Osteoblast (primary cell): ENCODE data around the gene CUEDC1. TPM values are rescaled to one million over a fixed set of nuclear protein-coding genes. Genes with fewer than 3 reads are reported as not detected.
A peak's percentile ranks its signal among the peaks of the same experiment; 100 is the strongest.

Source experiments
- DNase-seq: peaks from one replicate; pipeline ENCODE4 v3.0.0; 2011; ENCODE audit warnings: low spot score, mixed read lengths; ENCODE audit not compliant: insufficient read length; ENCODE audit errors: missing footprints
- H2AFZ ChIP-seq: 2 replicates; pipeline ENCODE4 v1.6.0; 2011; ENCODE audit warnings: mild to moderate bottlenecking, low read length
- H3K27ac ChIP-seq: 2 replicates; pipeline ENCODE4 v1.5.1; 2011; ENCODE audit warnings: mild to moderate bottlenecking, low read depth, low read length, moderate library complexity
- H3K27me3 ChIP-seq: 2 replicates; pipeline ENCODE4 v1.6.0; 2012; ENCODE audit warnings: mild to moderate bottlenecking, control low read depth, inconsistent platforms, low read length, moderate library complexity; ENCODE audit not compliant: insufficient read depth
- H3K36me3 ChIP-seq: 2 replicates; pipeline ENCODE4 v1.5.1; 2011; ENCODE audit warnings: mild to moderate bottlenecking, low read length, control low read depth, moderate library complexity; ENCODE audit not compliant: insufficient read depth
- H3K4me1 ChIP-seq: 2 replicates; pipeline ENCODE4 v1.5.1; 2011; ENCODE audit warnings: mild to moderate bottlenecking, low read length, control low read depth, moderate library complexity; ENCODE audit not compliant: insufficient read depth
- H3K4me2 ChIP-seq: 2 replicates; pipeline ENCODE4 v1.6.0; 2011; ENCODE audit warnings: mild to moderate bottlenecking, low read length; ENCODE audit not compliant: insufficient read depth
- H3K4me3 ChIP-seq: fragments of 200-600 bp; sonication (generic); 3 replicates; pipeline ENCODE4 v1.5.1; 2012; ENCODE audit warnings: mild to moderate bottlenecking, low read length, inconsistent platforms; ENCODE audit not compliant: insufficient read depth
- H3K79me2 ChIP-seq: 2 replicates; pipeline ENCODE4 v1.6.0; 2012; ENCODE audit warnings: mild to moderate bottlenecking, low read length, control low read depth, inconsistent platforms; ENCODE audit not compliant: insufficient read depth
- H3K9me3 ChIP-seq: 2 replicates; pipeline ENCODE4 v1.5.1; 2011; ENCODE audit warnings: low read depth, low read length, control low read depth
- H4K20me1 ChIP-seq: 2 replicates; pipeline ENCODE4 v1.6.0; 2012; ENCODE audit warnings: mild to moderate bottlenecking, low read length, control low read depth; ENCODE audit not compliant: insufficient read depth
- total RNA-seq: library from RNA; depleted of rRNA; stranded (reverse); fragments of >200 nt; gene quantifications from 2 replicates; pipeline ENCODE4 v1.2.3, GENCODE V29; 2012
- TF ChIP-seq, protein P1 (sequence below): IDR thresholded peaks from 2 replicates; pipeline ENCODE4 v1.5.1; 2011; ENCODE audit warnings: mild to moderate bottlenecking, low read depth, low read length, moderate library complexity; ENCODE audit errors: extremely low read depth

The CUEDC1 gene
- total RNA-seq, 1 donor: 21.0 TPM

DNA sequence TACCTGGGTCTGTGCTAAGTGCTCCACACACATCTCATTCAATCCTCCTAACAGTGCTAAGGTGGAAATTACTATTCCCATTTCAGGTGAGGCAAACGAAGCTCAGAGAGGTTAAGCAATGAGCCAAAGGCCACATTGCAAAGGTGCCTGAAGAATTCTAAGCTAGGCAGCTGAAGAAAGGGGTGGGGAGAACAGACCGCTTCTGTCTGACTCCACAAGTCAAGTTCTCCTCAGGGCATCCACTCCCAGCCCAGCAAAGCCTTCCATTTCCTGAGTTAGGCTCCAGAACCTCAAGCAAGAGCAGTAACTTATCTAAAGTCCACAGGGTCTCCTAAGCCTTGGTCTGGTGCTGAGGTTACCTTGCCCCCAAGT, 78.4 kb downstream of the CUEDC1 start:
- Histone ChIP-seq H3K27ac (peak overlapping the region; percentile 97), H3K4me3 (no peak overlapping the region), H2AFZ (no peak overlapping the region), H4K20me1 (no peaks in the 10 kb centered on the region), H3K36me3 (peaks cover 27% of the 10 kb centered on the region), H3K79me2 (peaks cover 8% of the 10 kb centered on the region), H3K4me2 (no peak overlapping the region), H3K27me3 (no peaks in the 10 kb centered on the region), H3K4me1 (peaks cover 66% of the 10 kb centered on the region), H3K9me3 (no peaks in the 10 kb centered on the region)
- DNase-seq: peak; percentile 57
- TF ChIP-seq, protein P1, sequence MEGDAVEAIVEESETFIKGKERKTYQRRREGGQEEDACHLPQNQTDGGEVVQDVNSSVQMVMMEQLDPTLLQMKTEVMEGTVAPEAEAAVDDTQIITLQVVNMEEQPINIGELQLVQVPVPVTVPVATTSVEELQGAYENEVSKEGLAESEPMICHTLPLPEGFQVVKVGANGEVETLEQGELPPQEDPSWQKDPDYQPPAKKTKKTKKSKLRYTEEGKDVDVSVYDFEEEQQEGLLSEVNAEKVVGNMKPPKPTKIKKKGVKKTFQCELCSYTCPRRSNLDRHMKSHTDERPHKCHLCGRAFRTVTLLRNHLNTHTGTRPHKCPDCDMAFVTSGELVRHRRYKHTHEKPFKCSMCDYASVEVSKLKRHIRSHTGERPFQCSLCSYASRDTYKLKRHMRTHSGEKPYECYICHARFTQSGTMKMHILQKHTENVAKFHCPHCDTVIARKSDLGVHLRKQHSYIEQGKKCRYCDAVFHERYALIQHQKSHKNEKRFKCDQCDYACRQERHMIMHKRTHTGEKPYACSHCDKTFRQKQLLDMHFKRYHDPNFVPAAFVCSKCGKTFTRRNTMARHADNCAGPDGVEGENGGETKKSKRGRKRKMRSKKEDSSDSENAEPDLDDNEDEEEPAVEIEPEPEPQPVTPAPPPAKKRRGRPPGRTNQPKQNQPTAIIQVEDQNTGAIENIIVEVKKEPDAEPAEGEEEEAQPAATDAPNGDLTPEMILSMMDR: no peak

DNA sequence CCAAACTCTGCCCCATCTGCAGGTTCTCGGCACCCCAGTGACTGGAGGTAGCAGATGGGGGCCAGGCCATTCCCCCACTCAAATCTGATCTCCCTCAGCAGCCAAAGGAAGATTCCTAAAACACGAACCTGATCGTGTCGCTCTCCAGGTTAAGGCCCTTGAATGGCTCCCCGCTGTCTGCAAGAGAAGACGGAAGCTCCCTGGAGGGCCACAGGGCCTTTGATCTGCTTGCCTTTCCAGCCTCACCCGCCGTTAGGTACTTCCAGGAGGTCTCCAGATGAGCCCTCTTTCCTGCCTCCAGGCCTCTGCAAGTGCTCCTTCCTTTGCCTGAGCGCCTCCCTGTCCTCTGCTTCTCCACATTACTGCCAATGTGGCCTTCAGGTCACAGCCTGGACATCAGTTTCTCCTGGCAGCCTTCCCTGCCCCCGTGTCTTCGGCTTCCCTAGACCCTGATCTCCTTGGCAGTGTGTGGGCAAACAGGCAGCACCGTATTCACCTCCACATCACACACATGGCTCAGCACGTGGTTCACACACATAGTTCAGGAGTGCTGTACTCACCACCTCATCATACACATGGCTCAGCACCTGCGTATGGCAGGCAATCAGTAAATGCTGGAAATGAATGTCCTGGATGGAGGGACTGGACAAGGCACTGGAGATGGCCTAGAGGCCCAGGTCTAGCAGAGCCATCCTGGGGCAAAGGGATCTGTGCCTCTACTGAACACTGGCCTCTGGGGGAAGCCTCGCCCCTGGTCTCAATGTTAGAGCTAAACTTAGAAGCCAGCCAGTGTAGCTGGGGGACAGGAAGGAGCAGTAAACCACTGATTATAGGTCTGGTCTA, 79.0 kb downstream of the CUEDC1 start:
- Histone ChIP-seq H3K4me1 (peaks cover 60% of the 10 kb centered on the region), H3K79me2 (peaks cover 8% of the 10 kb centered on the region), H3K27me3 (no peaks in the 10 kb centered on the region), H4K20me1 (no peaks in the 10 kb centered on the region), H3K4me2 (no peak overlapping the region), H3K9me3 (no peaks in the 10 kb centered on the region), H3K36me3 (peaks cover 30% of the 10 kb centered on the region), H3K4me3 (no peak overlapping the region), H3K27ac (peak overlapping the region; percentile 97), H2AFZ (no peak overlapping the region)
- TF ChIP-seq, protein P1: no peak
- DNase-seq: peak; percentile 60

DNA sequence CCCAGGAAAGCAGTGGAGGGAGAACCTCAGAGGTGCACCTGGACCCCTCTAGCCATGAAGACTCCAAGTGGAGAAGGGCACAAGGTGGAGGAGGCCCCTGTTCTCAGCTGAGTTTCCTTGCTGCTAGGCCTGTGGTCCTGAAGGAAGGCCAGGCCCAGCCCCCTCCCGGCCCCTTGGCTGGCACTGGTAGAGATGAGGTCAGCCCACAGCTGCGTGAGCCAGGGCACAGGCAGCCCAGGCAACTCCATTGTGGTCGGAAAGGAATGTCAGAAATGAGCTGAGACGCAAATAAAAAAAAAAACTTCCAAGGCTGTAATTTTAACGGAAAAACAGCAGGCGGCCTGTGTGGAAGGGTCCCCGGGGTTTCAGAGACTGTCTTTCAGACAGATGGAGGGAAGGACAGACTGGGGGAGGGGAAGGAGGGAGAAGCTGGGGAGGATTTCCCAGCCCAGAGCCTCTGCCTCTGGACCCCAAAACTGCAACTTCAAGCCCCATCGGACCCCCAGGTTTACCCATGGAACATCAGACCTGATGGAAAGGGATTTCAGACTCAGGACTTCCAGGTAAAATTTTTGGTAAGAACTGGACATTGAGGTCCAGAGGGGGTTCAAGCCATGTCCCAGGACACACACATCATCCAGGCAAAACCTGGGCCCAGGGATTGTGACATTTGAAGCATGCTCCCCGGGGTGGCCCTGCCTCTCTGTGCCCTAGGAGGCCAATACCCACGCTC, 79.8 kb downstream of the CUEDC1 start:
- H3K27ac ChIP-seq: peak overlapping the region; percentile 97
- H3K4me1 ChIP-seq: peaks cover 54% of the 10 kb centered on the region
- DNase-seq: peak; percentile 96
- peak overlapping the region; percentile 57 for H3K4me2 ChIP-seq
- H3K9me3 ChIP-seq: no peaks in the 10 kb centered on the region
- no peak overlapping the region for H2AFZ ChIP-seq
- peak overlapping the region; percentile 54 for H3K4me3 ChIP-seq
- H3K79me2 ChIP-seq: peaks cover 6% of the 10 kb centered on the region
- H4K20me1 ChIP-seq: no peaks in the 10 kb centered on the region
- TF ChIP-seq, protein P1: peak; percentile 67
- H3K27me3 ChIP-seq: no peaks in the 10 kb centered on the region
- H3K36me3 ChIP-seq: peaks cover 36% of the 10 kb centered on the region
